GM23338 (cell line): ENCODE measurements around the gene MCM3AP. TPM values are rescaled to one million over a fixed set of nuclear protein-coding genes. Genes with fewer than 3 reads are reported as not detected.
A peak's percentile ranks its signal among the peaks of the same experiment; 100 is the strongest.

Experiments
- ATAC-seq: fragments of 200-7000 bp; cut with Tn5 transposase; 3 replicates; pipeline ENCODE4 v1.9.1; 2020
- DNase-seq: peaks from one replicate; pipeline ENCODE4 v3.0.0-alpha.2; 2015; ENCODE audit warnings: low spot score
- H2AFZ ChIP-seq: fragments of 200-600 bp; sonication (generic); 2 replicates; pipeline ENCODE4 v1.8.0; 2016; ENCODE audit warnings: antibody characterized with exemption, mild to moderate bottlenecking, moderate library complexity
- H3F3A ChIP-seq: fragments of 200-600 bp; sonication (generic); replicated peaks from 2 replicates; pipeline ENCODE4 v1.8.0; 2017; ENCODE audit warnings: antibody characterized with exemption, mixed run types, low read depth
- H3K27ac ChIP-seq: fragments of 200-600 bp; sonication (generic); 2 replicates; pipeline ENCODE4 v1.6.1; 2016; ENCODE audit warnings: low read depth
- H3K27me3 ChIP-seq: fragments of 200-600 bp; sonication (generic); 2 replicates; pipeline ENCODE4 v1.8.0; 2016; ENCODE audit warnings: mild to moderate bottlenecking, mixed run types, moderate library complexity; ENCODE audit not compliant: insufficient read depth
- H3K36me3 ChIP-seq: fragments of 200-600 bp; sonication (generic); 2 replicates; pipeline ENCODE4 v1.8.0; 2016; ENCODE audit warnings: mild to moderate bottlenecking; ENCODE audit not compliant: insufficient read depth
- H3K4me1 ChIP-seq: fragments of 200-600 bp; sonication (generic); 2 replicates; pipeline ENCODE4 v1.8.0; 2016; ENCODE audit warnings: mild to moderate bottlenecking, moderate library complexity; ENCODE audit not compliant: insufficient read depth
- H3K4me2 ChIP-seq: fragments of 200-600 bp; sonication (generic); 2 replicates; pipeline ENCODE4 v1.7.1; 2017; ENCODE audit warnings: mixed run types
- H3K4me3 ChIP-seq: fragments of 200-600 bp; sonication (generic); 2 replicates; pipeline ENCODE4 v1.6.1; 2016; ENCODE audit warnings: mixed run types
- H3K79me2 ChIP-seq: fragments of 200-600 bp; sonication (generic); replicated peaks from 2 replicates; pipeline ENCODE4 v1.8.0; 2017; ENCODE audit warnings: mild to moderate bottlenecking; ENCODE audit not compliant: insufficient read depth
- H3K9me2 ChIP-seq: fragments of 200-600 bp; sonication (generic); 2 replicates; pipeline ENCODE4 v1.8.0; 2017; ENCODE audit not compliant: insufficient read depth
- H4K20me1 ChIP-seq: fragments of 200-600 bp; sonication (generic); replicated peaks from 2 replicates; pipeline ENCODE4 v1.8.0; 2017; ENCODE audit warnings: mild to moderate bottlenecking; ENCODE audit not compliant: insufficient read depth
- H3K27ac Mint-ChIP-seq: 2 replicates; pipeline ENCODE4 v1.8.0; 2020; ENCODE audit warnings: inconsistent platforms, mild to moderate bottlenecking, moderate library complexity, mixed read lengths
- H3K27me3 Mint-ChIP-seq: 3 replicates; pipeline ENCODE4 v1.8.0; 2022; ENCODE audit warnings: low read depth, mild to moderate bottlenecking, moderate library complexity, mixed read lengths, inconsistent platforms; ENCODE audit not compliant: insufficient read depth, poor library complexity
- H3K36me3 Mint-ChIP-seq: 3 replicates; pipeline ENCODE4 v1.8.0; 2021; ENCODE audit warnings: low read depth, mild to moderate bottlenecking, inconsistent platforms, moderate library complexity, mixed read lengths
- H3K4me1 Mint-ChIP-seq: 3 replicates; pipeline ENCODE4 v1.8.0; 2020; ENCODE audit warnings: mild to moderate bottlenecking, inconsistent platforms, mixed read lengths
- H3K4me3 Mint-ChIP-seq: 3 replicates; pipeline ENCODE4 v1.8.0; 2021; ENCODE audit warnings: moderate library complexity, mild to moderate bottlenecking, inconsistent platforms, mixed read lengths
- H3K9me3 Mint-ChIP-seq: 3 replicates; pipeline ENCODE4 v1.8.0; 2020; ENCODE audit warnings: moderate library complexity, mild to moderate bottlenecking, inconsistent platforms, mixed read lengths
- CTCF ChIP-seq, 2 experiments: fragments of 200-600 bp in 1 of 2; sonication (generic) in 1 of 2; conservative IDR thresholded peaks; 2 replicates each; pipeline versions ENCODE4 v1.5.1 to v1.6.1; 2016 to 2017; ENCODE audit warnings: antibody characterized with exemption in 2 of 2, low read depth in 2 of 2, mild to moderate bottlenecking in 2 of 2, moderate library complexity in 1 of 2
- ETS1 ChIP-seq: IDR thresholded peaks from 2 replicates; pipeline ENCODE4 v1.6.1; 2016; ENCODE audit warnings: antibody characterized with exemption
- JUNB ChIP-seq: IDR thresholded peaks from one replicate; pipeline ENCODE4 v1.6.1; 2016; ENCODE audit warnings: antibody characterized with exemption; ENCODE audit not compliant: unreplicated experiment
- NANOG ChIP-seq: IDR thresholded peaks from 2 replicates; pipeline ENCODE4 v1.6.1; 2016; ENCODE audit warnings: antibody characterized with exemption, borderline replicate concordance
- REST ChIP-seq: IDR thresholded peaks from one replicate; pipeline ENCODE4 v1.6.1; 2018; ENCODE audit warnings: antibody characterized with exemption; ENCODE audit not compliant: unreplicated experiment
- ZNF331 ChIP-seq: fragments of 250-450 bp; sonication (Bioruptor Pico); IDR thresholded peaks from 2 replicates; pipeline ENCODE4 v1.5.0; 2020; ENCODE audit warnings: low read depth, mild to moderate bottlenecking, moderate library complexity
- polyA plus RNA-seq: library from polyadenylated mRNA; unstranded; fragments of >200 nt; fragmentation: Nextera tagmentation; extraction: Ambion mirVana; gene quantifications from 2 replicates; pipeline ENCODE4 v1.2.1, GENCODE V29; 2016
- total RNA-seq: library from RNA; depleted of rRNA; stranded (reverse); fragments of >200 nt; shearing (Covaris generic); gene quantifications from 2 replicates; pipeline ENCODE4 v1.2.3, GENCODE V29; 2014

MCM3AP gene
- total and polyA plus RNA-seq, 2 experiments from 2014 or later = 39.2 to 123 TPM

- Histone ChIP-seq H3K4me3 (no peak overlapping the region), H3K27me3 (no peaks in the 10 kb centered on the region), H3K27ac (no peak overlapping the region), H2AFZ (no peak overlapping the region), H3K4me1 (no peaks in the 10 kb centered on the region), H4K20me1 (peaks cover 14% of the 10 kb centered on the region), H3K4me2 (no peak overlapping the region), H3F3A (peaks cover 10% of the 10 kb centered on the region), H3K79me2 (no peaks in the 10 kb centered on the region), H3K36me3 (peaks cover 65% of the 10 kb centered on the region), H3K9me2 (no peaks in the 10 kb centered on the region)
- TF ChIP-seq REST (no peak), ETS1 (no peak), ZNF331 (no peak), JUNB (no peak)
- H3K4me1 Mint-ChIP-seq = no peaks in the 10 kb centered on the region
- H3K27ac Mint-ChIP-seq = no peak overlapping the region
- peaks cover 8% of the 10 kb centered on the region for H3K27me3 Mint-ChIP-seq
- H3K36me3 Mint-ChIP-seq = peaks cover 91% of the 10 kb centered on the region
- no peak for DNase-seq
- no peaks in the 10 kb centered on the region for H3K9me3 Mint-ChIP-seq
- H3K4me3 Mint-ChIP-seq = no peak overlapping the region
- ATAC-seq = no peak
Observed at GRCh38 chr21:46247699-46248421, 37.6 kb downstream of the MCM3AP start.

GRCh38 chr21:46246345-46246744, 39.1 kb downstream of the MCM3AP start:
- no peak for DNase-seq
- H3K27me3 Mint-ChIP-seq = peaks cover 8% of the 10 kb centered on the region
- H3K4me2 ChIP-seq = no peak overlapping the region
- H3K27ac Mint-ChIP-seq = no peak overlapping the region
- peaks cover 65% of the 10 kb centered on the region for H3K36me3 ChIP-seq
- H4K20me1 ChIP-seq = peaks cover 21% of the 10 kb centered on the region
- TF ChIP-seq NANOG = no peak
- peak in 1 of 2 experiments; percentile 27; a peak in 2 of 4 replicates for TF ChIP-seq CTCF (conservative IDR thresholded peaks at IDR 0.05; ENCODE audit: low read depth in 2 of 2)
- no peak overlapping the region for H3K27ac ChIP-seq
- H3K27me3 ChIP-seq = no peaks in the 10 kb centered on the region
- no peaks in the 10 kb centered on the region for H3K79me2 ChIP-seq
- H3K36me3 Mint-ChIP-seq = peaks cover 92% of the 10 kb centered on the region
- peaks cover 20% of the 10 kb centered on the region for H3F3A ChIP-seq
- H2AFZ ChIP-seq = no peak overlapping the region
- no peaks in the 10 kb centered on the region for H3K4me1 Mint-ChIP-seq
- H3K9me2 ChIP-seq = no peaks in the 10 kb centered on the region
- no peak overlapping the region for H3K4me3 Mint-ChIP-seq
- H3K4me1 ChIP-seq = no peaks in the 10 kb centered on the region
- no peak for ATAC-seq
- H3K9me3 Mint-ChIP-seq = no peaks in the 10 kb centered on the region
- no peak overlapping the region for H3K4me3 ChIP-seq
